HAP-1 (cell line): ENCODE results near the gene TMEM141.

Experiments
- DNase-seq, 2 experiments: peaks; one replicate each; pipeline ENCODE4 v3.0.0-alpha.2; 2016 to 2020; ENCODE audit warnings: low spot score in 2 of 2
- H3K27me3 ChIP-seq: fragments of 250-450 bp; sonication (Bioruptor Pico); 2 replicates; pipeline ENCODE4 v1.5.1; 2020; ENCODE audit warnings: low read depth, mild to moderate bottlenecking, moderate library complexity
- H3K36me3 ChIP-seq: fragments of 250-450 bp; sonication (Bioruptor Pico); replicated peaks from 2 replicates; pipeline ENCODE4 v1.5.1; 2020; ENCODE audit warnings: mild to moderate bottlenecking
- H3K4me1 ChIP-seq: fragments of 250-450 bp; sonication (Bioruptor Pico); 2 replicates; pipeline ENCODE4 v1.5.1; 2020; ENCODE audit warnings: mild to moderate bottlenecking
- H3K4me3 ChIP-seq: fragments of 250-450 bp; sonication (Bioruptor Pico); 2 replicates; pipeline ENCODE4 v1.5.1; 2020; ENCODE audit warnings: mild to moderate bottlenecking, moderate library complexity
- H3K9me3 ChIP-seq: fragments of 250-450 bp; sonication (Bioruptor Pico); 2 replicates; pipeline ENCODE4 v1.5.1; 2020; ENCODE audit warnings: mild to moderate bottlenecking, moderate library complexity
- in situ Hi-C: fragments of 300-500 bp; cut with MboI; formaldehyde crosslinking; loops from 3 replicates; pipeline ENCODE4 v1.14.3; 2020; ENCODE audit warnings: low sequenced_read_pairs, inconsistent platforms, mixed read lengths

Gene TMEM141

DNA sequence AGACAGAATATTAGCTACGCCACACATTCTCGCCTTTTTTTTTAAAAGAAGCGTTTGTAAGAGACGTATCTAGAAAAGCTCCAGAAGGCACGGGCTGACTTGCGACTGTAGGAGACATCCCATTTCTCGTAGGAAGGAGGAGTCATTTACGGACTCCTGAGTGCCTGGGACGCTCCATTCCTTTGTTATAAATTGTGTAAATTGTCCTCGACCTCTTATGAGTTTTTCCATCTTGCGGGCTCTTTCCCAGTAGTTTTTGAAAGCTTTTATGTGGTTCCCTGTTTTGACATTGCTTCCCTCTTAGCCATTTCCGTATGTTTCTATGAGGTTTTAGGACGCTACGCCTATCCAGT, 17.6 kb downstream of the TMEM141 start:
- Histone ChIP-seq H3K4me1 (peaks cover 22% of the 10 kb centered on the region), H3K27me3 (no peaks in the 10 kb centered on the region), H3K36me3 (peaks cover 40% of the 10 kb centered on the region), H3K4me3 (peak overlapping the region; percentile 76), H3K9me3 (no peaks in the 10 kb centered on the region)
- no peak for DNase-seq
- in situ Hi-C loops: no loop called here

DNA sequence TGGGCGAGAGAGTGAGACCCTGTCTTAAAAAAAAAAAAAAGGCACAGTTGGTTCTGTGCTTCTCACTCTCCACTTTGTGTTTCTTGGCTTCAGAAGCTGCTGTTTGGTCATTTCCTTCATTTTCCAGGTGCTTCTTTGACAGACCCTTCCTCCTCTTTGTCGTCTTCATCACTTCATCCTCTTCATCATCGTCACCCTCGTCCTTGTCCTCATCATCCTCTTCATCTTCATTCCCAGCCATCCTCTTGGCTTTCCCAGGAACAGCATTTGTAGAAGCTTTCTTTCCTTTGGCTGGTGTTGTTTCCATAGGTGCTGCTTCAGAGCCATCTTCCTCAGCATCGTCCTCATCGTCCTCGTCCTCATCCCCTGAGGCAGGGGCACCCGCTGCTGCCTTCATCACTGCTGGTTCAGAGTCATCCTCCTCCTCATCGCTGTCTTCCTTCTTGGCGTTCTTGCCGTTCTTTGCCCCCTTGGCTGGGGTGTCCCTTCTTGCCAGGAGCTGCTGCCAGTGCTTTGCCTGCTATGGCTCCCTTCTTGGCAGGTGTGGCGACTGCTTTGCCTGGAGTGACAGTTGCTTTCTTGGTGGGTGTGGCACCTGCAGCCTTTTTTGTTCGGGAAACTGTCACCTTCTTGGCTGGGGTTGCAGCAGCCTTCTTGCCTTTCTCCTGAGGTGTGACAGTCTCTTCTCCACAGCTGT, 23.7 kb downstream of the TMEM141 start:
- peaks cover 41% of the 10 kb centered on the region for H3K36me3 ChIP-seq
- no peak for DNase-seq
- no peaks in the 10 kb centered on the region for H3K27me3 ChIP-seq
- peaks cover 8% of the 10 kb centered on the region for H3K4me1 ChIP-seq
- no peaks in the 10 kb centered on the region for H3K9me3 ChIP-seq
- in situ Hi-C loops: no loop called here
- H3K4me3 ChIP-seq: no peak overlapping the region

DNA sequence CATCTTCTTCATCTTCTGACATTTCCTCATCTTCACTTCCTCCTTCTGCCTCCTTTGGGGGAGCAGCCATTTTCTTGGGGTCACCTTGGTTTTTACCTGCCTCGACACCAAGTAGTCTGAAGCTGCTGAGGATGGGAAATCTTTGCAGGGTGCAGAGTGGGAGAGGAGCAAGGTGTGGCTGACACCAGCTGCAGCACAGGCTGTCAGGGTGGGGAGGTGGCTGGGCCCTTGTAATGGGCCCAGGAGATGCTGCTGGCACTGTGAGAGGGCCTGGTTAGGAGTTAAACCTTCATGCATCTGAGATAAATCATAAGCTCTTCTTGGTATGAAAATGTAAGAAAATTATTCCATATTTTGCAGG, 24.3 kb downstream of the TMEM141 start:
- no peak overlapping the region for H3K4me3 ChIP-seq
- no peaks in the 10 kb centered on the region for H3K9me3 ChIP-seq
- peaks cover 41% of the 10 kb centered on the region for H3K36me3 ChIP-seq
- no peak for DNase-seq
- H3K4me1 ChIP-seq: peaks cover 3% of the 10 kb centered on the region; the same call in 1 of the 2 replicates
- H3K27me3 ChIP-seq: no peaks in the 10 kb centered on the region
- in situ Hi-C loops: no loop called here

DNA sequence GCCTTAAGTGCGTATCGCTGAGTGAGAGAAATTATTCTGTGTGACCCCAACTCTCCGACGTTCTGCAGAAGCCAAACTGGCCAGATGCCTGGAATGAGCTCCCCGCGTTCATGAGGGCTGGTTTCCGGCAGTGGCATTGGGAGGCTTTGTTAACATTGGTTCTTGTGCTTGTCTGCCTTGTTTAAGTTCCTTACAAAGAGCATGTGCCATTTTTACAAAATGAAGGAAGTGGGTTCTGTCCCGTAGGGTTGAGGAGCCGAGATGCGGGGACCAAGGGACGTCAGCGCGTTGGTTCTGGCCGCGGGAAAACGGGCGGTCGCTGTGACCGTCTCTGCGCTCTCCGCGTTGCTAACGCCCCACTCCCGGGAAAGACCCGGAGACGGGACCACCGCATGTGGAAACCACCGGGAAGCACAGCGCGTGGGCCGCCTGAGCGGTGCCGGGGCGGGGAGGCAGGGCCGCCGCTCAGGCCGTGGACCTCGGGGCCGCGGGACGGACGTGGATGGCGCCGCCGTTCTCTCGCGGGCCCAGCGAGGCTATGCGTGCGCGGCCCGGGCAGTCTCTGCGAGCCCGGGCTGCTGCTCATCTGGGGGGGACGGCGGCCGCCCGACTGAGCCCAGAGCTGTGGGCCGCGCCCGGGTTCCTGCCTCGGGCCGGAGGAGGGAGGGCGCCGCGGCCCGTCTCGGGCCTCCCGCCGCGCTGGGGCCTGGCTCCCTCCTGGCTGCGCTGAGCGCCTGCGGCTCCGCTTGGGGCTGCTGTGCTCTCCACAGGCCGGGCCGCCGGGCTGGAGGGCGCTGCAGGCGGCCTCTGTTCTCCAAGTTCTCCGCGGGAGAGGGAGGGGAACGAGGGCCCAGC, 30.1 kb downstream of the TMEM141 start:
- no peaks in the 10 kb centered on the region for H3K9me3 ChIP-seq
- no peak overlapping the region for H3K4me3 ChIP-seq
- no peaks in the 10 kb centered on the region for H3K27me3 ChIP-seq
- DNase-seq: no peak
- H3K36me3 ChIP-seq: peaks cover 24% of the 10 kb centered on the region
- H3K4me1 ChIP-seq: no peaks in the 10 kb centered on the region
- in situ Hi-C loops: no loop called here

DNA sequence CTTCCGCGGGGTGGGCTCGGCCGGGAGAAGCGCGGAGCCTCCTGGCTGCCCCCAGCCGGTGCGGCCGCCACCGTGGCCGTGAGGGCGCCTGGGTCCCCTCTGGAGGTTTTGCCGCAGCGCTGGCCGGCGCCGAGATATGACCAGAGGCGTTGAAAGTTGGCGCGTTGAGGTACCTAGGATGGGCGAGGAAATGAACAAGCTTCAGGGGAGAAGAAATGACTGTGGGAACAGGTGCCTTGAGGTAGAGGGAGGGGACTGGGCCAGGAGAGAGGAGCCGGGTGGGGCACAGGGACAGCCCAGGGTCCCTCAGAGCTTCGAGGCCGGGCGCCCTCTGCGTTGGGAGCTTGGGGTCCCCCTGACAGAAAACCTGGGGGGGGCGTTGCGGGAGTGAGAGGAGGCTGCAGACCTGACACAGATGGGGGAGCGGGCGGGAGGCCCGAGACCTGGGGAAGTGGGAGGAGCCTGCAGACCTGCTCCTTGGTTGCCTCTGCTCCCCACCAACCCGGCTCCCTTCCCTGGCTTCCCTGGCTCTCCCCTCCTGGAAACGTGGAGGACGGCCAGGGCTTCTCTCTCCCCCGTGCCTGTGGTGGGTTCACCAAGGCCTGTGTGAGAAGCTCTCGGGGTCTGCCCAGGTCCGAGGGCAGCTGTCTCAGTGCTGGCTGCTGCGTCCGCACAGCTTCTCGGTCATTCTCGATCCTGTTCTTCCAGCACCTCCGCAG, 30.8 kb downstream of the TMEM141 start:
- H3K4me3 ChIP-seq: no peak overlapping the region
- DNase-seq: no peak
- peaks cover 29% of the 10 kb centered on the region for H3K36me3 ChIP-seq
- no peaks in the 10 kb centered on the region for H3K9me3 ChIP-seq
- H3K4me1 ChIP-seq: no peaks in the 10 kb centered on the region
- in situ Hi-C loops: no loop called here
- H3K27me3 ChIP-seq: no peaks in the 10 kb centered on the region

DNA sequence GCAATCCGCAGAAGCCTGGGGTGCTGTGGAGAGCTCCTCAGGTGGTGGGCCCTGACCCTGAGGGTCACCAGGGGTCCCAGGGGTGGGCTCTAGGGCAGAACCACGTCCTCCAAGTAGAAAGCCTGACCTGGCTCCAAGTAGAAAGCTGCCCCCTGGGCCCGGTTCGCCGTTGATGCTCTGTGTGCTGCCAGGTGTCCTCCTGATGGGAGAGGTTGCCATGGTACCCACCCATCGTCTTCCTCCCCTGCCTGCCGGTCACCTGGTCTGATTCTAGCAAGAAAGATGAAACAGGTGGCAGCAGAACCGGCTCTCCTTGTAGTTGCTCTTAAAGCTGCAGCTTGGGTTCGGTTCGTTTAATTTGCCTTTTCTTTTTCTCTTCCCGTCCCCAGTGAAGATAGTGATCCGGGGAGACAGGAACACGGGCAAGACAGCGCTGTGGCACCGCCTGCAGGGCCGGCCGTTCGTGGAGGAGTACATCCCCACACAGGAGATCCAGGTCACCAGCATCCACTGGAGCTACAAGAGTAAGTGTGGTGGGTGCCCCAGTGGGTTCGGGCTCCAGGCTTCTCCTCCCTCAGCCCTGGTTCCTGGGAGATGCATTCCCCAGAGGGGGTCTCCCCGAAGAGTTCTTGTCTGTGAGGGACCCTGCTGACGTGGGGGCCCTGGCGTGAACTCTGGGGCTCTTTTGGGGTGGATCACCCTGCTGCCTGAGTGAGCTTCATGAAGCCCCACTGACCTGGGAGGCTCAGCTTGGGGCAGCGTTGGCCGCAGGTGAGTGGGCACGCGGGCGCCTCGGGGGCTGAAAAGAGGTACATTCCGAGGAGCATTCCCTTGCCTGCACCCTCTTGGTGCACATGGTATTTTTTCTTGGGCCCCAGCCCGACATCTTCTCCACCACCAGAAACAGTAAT, 32.2 kb downstream of the TMEM141 start:
- no peaks in the 10 kb centered on the region for H3K27me3 ChIP-seq
- H3K9me3 ChIP-seq: no peaks in the 10 kb centered on the region
- in situ Hi-C loops: no loop called here
- peaks cover 40% of the 10 kb centered on the region for H3K36me3 ChIP-seq
- no peak for DNase-seq
- H3K4me3 ChIP-seq: no peak overlapping the region
- no peaks in the 10 kb centered on the region for H3K4me1 ChIP-seq

DNA sequence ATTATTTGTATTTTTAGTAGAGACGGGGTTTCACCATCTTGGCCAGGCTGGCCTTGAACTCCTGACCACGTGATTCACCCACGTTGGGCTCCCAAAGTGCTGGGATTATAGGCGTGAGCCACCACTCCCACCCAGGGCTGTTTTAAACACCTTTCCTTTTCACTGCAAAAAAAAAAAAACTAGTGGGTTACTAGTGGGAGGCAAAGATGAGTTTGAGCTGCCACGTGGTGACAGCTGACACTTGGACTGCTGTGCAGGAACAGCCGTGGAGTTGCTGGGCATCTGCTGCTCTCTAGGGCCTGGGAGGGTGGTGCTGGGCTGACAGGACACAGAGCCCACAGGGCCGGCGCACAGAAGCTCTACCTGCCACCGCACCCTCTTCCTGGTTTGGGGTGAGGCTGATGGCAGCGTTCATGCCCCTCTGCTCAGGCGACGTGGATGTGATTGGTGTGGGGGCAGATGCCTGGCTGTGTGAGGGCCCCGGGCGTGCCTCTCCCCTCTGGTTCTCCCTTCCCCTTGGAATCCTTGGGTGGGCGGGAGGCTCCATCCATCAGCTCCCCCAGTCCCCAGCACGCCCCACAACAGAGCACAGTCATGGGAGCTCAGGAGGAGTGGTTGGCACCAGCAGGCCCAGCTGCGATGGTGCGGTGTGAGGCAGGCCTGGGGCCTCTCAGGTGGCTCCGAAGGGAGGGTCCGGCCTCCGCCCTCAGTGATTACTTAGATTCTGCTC, 33.5 kb downstream of the TMEM141 start:
- no peaks in the 10 kb centered on the region for H3K4me1 ChIP-seq
- H3K27me3 ChIP-seq: no peaks in the 10 kb centered on the region
- H3K36me3 ChIP-seq: peaks cover 53% of the 10 kb centered on the region
- H3K9me3 ChIP-seq: no peaks in the 10 kb centered on the region
- H3K4me3 ChIP-seq: no peak overlapping the region
- no peak for DNase-seq
- in situ Hi-C loops: no loop called here

DNA sequence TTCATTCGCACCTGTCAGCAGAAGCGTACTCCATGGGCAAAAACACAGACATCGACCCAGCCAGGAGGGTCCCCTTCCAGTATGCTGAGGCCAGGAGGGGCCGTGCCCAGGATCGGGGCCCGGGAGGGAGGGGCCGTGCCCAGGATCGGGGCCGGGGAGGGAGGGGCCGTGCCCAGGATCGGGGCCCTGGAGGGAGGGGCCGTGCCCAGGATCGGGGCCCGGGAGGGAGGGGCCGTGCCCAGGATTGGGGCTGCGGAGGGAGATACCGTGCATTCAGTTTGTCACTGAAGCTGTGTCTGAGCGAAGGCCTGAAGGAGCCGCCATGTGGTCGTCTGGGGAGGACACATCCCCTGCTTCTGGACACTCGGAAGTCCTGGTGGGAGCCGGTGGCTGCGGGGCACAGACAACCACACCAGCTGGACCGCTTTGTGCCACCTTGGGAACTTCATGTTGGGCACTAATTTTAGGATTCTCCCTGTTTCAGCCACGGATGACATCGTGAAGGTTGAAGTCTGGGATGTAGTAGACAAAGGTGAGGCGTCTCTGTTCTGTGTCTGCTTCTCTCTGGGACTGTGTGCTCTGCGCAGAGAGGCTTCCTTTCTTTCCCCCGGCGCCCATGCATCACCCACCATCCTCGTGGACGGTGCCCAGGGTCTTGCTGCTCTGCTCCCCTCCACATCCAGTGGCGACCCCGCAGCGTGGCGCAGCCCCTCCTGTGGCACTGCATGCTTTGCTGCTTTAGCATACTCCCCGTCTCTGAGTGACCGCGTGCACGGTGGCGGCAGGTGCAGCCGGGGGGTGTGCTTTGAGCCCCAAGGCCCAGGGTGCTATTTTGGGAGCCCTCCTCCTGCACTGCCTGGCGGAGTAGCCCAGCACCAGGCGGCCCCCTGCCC, 34.4 kb downstream of the TMEM141 start:
- Histone ChIP-seq H3K4me3 (no peak overlapping the region), H3K9me3 (no peaks in the 10 kb centered on the region), H3K36me3 (peaks cover 62% of the 10 kb centered on the region), H3K4me1 (no peaks in the 10 kb centered on the region), H3K27me3 (no peaks in the 10 kb centered on the region)
- DNase-seq: no peak
- in situ Hi-C loops: no loop called here

DNA sequence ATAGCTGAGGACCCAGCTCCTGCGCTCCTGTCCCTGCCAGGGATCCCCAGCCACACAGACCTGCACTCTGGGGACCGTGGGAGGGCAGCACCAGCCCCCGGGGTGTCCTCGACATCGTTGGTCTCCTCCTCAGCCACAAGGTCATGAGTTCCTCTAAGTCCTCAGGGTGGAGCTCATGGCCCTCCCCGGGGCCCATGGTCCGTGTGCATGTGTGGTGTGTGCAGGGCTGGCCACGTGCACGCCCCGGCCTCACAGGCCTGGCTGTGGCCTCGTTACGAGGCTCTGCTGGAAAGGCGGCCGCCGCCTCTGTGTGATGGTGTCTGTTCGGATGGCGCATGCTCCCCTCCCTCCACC, 35.0 kb downstream of the TMEM141 start:
- in situ Hi-C loops: no loop called here

DNA sequence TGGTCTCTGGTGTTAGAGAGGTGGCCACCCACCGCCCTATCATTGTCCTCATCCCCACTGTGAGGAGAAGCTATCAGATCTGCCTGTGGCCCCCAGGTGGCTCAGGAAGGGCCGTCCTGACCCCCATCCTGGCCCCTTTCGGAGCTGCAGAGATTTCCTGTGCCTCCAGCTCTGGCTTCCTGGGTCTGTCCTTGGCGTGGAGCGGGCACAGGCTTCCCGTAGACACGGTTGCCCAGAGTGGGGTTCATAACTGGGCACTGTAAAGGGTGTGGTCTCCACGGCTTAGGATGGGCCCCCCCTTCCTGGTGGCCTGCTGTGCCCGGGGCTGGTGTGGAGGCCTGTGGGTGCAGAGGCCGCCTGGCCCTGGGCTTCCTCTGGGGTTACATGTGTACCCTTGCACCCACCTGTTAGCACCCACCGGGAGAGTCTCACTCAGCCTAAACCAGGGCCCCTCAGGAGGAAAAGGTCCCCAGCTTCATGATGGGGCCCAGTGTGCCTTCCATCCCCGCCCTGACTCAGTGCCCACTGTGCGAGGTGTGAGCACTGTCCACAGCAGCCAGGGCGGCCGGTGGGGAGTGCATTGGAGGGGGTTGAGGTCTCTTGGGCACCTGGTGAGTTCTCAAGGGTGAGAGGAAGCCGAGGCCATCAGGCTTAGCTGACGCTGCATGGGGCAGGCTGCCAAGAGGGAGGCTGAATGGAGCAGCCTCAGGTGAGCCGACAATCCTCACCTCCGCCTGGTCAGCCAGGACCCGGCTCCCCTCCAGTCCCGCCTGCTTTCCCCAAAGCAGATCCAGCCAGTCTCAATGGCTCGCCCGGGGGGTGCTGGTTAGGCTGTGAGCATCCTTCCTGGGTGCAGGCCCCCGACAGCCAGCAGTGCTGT, 35.8 kb downstream of the TMEM141 start:
- H3K4me3 ChIP-seq: no peak overlapping the region
- no peaks in the 10 kb centered on the region for H3K9me3 ChIP-seq
- in situ Hi-C loops: no loop called here
- H3K36me3 ChIP-seq: peaks cover 76% of the 10 kb centered on the region
- no peaks in the 10 kb centered on the region for H3K27me3 ChIP-seq
- no peak for DNase-seq
- H3K4me1 ChIP-seq: no peaks in the 10 kb centered on the region

More for the DNA sequence above, 35.0 kb downstream of the TMEM141 start:
- H3K4me1 ChIP-seq: no peaks in the 10 kb centered on the region
- no peaks in the 10 kb centered on the region for H3K27me3 ChIP-seq
- no peak overlapping the region for H3K4me3 ChIP-seq
- H3K36me3 ChIP-seq: peaks cover 68% of the 10 kb centered on the region
- no peaks in the 10 kb centered on the region for H3K9me3 ChIP-seq
- DNase-seq: no peak

DNA sequence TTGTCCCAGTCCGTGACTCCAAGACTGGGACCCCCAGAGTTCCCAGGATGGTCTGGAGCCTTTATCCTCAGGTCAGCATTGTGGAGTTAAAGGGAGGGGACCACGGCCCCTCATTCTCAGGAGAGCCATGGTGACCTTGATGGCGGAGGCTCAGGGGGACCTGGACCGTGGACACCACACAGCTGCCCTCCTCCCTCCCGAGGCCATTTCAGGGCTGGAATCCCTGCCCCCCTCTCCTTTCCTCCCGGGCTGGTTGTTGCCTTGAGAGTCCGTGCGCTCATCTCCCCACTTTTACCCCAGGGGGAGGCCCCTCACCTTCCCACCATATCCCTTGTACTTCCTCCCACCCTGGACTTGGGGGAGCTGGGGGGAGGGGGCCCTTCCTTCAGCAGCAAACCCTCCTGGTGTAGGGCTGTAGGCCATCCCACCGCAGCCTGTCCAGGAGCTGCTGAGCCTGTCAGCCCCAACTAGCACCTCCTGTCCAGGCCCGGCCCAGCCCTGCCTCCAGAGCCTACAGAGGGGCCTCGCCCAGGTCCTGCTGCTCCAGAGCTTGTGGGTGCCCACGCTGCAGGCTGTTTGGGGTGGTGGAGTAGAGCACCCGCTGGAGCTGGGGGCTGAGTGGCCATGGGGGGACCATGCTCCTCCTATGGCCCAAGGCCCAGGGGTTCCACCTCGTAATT, 36.8 kb downstream of the TMEM141 start:
- Histone ChIP-seq H3K27me3 (no peaks in the 10 kb centered on the region), H3K36me3 (peaks cover 82% of the 10 kb centered on the region), H3K4me3 (no peak overlapping the region), H3K4me1 (no peaks in the 10 kb centered on the region), H3K9me3 (no peaks in the 10 kb centered on the region)
- no peak for DNase-seq
- in situ Hi-C loops: no loop called here
